G401 (cell line): Measurements from ENCODE around the gene TMEM232. TPM values are rescaled to one million over a fixed set of nuclear protein-coding genes. Genes with fewer than 3 reads are reported as not detected.
"Not testable (repeated sequence)": the region's sequence is repeated elsewhere in the genome, so short reads cannot be mapped to it uniquely, and the experiment has no call there.

Source experiments
- DNase-seq: peaks from one replicate; pipeline ENCODE4 v3.0.0-alpha.2; 2015; ENCODE audit warnings: low spot score
- in situ Hi-C: cut with HindIII; loops from 2 replicates; pipeline ENCODE4 v1.10.0; 2016; ENCODE audit warnings: low sequenced_read_pairs, mixed read lengths
- total RNA-seq: library from RNA; depleted of rRNA; stranded (reverse); fragments of >200 nt; shearing (Covaris generic); gene quantifications from 2 replicates; pipeline ENCODE4 v1.2.3, GENCODE V29; 2014

Gene TMEM232
- total RNA-seq, 1 experiment from 2014 or later, result 0.07 TPM

DNA sequence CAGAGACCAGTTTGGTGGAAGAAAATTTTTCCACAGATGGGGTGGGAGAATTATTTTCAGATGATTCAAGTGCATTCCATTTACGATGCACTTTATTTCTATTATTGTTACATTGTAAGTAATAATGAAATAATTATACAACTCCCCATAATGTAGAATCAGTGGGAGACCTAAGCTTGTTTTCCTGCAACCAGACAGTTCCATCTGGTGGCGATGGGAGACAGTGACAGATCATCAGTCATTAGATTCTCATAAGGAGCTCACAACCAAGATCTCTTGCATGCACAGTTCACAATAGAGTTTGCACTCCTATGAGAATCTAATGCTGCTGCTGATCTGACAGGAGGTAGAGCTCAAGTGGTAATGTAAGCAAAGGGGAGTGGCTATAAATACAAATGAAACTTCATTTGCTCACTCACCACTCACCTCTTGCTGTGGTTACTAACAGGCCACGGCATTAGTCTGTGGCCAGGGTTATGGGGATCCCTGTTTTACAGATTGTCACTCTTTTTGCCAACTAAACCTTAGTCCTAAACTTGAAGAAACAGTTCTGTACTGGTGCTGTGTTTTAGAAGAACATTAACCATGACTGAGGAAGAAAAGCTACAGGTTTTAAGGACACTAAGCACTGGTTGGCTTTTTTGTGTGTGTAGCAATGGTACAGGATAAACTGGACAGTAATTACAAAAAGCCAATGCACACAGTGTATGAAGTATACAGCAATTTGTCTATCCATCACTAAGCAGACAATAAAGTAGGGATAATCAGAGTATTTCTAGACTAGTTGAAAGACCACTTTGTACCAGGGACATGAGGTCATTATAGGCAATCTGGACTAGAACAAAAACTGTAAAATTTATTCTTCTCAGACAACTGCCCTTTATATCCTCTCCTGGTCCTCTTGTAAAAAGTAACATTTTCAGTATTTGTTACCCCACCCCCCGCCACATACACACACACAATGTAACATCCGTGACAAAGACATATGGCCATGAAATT, 9.9 kb downstream of the TMEM232 start:
- DNase-seq, result no peak
- in situ Hi-C loops, result no loop called here

GRCh38 chr5:110707260-110707844, 19.1 kb downstream of the TMEM232 start:
- in situ Hi-C loops, result no loop called here
- DNase-seq, result no peak

- in situ Hi-C loops, result no loop called here
- no peak for DNase-seq
Measured at GRCh38 chr5:110705349-110705748, 21.1 kb downstream of the TMEM232 start.

DNA sequence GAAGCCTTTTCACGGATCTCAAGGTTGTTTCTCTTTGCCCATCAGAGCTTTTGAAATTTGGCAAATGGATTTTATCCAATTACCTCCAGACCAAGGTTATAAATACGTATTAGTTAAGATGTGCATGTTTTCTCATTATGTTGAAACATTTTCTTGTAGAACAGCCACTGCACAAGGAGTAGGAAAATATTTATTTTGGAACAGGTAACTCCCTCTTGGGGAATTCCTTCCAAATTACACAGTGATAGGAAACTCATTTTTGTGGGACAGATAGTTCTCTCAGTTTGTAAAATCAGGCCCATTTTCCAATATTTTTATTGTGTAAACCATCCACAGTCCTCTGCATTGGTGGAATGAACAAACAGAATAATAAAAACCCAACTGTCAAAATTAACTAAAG, 23.0 kb downstream of the TMEM232 start:
- in situ Hi-C loops, result no loop called here

DNA sequence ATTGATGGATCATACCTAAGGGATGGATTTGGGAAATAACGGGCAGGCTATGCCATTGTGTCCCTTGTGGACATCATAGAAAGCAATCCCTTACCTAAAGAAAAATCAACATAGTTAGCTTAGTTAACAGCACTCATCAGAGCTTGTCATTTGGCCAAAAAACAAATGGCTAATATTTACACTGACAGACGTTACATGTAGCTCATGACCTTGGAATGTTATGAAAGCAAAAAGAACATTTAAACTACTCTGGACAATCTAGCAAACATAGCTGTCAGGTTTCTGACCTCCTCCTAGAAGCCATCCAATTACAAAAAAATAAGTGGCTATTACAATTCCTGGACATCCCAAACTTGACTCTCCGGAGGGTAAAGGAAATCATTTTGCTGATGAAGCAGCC, 23.8 kb downstream of the TMEM232 start:
- no peak for DNase-seq
- in situ Hi-C loops, result no loop called here

More for the DNA sequence above, 23.0 kb downstream of the TMEM232 start:
- DNase-seq, result no peak

DNA sequence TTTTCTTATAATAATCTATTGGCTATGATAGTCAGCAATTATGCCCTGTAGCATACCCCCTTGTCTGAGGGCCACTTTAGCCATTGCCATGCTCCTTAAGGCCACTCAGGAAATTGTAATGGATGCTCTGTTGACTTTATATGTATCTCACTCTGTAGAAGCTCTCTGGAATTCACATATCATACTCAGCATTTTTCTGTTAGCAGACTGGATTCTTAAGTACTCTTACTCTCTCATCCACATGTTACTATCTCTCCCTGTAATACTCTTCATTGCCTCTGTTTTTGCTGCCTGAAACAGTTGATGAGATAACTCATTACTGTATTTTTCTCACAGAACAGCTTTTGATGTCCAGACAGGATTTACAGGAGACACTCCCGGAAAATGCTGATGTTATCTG, 24.2 kb downstream of the TMEM232 start:
- in situ Hi-C loops, result no loop called here
- no peak for DNase-seq

GRCh38 chr5:110692669-110693068, 33.8 kb downstream of the TMEM232 start:
- in situ Hi-C loops, result not testable (repeated sequence)

GRCh38 chr5:110690587-110690986, 35.9 kb downstream of the TMEM232 start:
- DNase-seq, in situ Hi-C loops: not testable (repeated sequence)

More at GRCh38 chr5:110692669-110693068, 33.8 kb downstream of the TMEM232 start:
- not testable (repeated sequence) for DNase-seq

DNA sequence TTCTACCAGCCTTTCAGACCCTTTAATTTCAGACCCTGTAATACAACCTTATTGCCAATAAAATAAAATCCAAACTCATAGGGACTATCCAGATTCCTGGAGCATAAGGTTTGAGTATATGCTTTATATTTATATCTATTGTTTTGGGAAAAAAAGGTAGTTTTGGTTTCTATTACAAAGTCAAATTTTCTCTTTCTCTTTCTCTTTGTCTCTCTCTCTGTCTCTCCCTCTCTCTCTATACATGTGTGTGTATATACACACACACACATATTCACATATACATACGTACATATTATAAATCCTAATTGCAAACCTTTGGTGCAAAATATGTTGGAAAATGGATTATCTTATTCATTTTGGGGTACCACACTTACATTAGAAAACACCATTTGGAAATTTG, 39.0 kb downstream of the TMEM232 start:
- in situ Hi-C loops, result no loop called here
- DNase-seq, result no peak

DNA sequence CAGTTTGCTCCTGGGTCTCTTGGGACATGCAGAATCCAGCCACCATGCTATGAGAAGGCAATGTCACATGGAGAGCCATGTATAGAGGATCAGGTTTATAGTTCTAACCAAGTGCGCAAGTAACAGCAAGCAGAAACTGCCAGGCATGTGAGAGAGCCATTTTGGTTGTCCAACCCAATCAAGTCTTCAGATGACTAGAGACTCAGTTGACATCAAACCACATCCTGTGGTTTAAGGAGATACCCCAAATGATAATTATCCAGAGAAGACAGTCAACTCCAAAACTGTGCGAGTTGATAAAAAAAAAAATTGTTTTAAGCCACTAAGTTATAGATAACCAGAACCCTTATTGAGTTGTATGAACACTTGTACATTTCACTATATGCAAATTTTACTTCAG, 40.2 kb downstream of the TMEM232 start:
- in situ Hi-C loops, result no loop called here
- no peak for DNase-seq

DNA sequence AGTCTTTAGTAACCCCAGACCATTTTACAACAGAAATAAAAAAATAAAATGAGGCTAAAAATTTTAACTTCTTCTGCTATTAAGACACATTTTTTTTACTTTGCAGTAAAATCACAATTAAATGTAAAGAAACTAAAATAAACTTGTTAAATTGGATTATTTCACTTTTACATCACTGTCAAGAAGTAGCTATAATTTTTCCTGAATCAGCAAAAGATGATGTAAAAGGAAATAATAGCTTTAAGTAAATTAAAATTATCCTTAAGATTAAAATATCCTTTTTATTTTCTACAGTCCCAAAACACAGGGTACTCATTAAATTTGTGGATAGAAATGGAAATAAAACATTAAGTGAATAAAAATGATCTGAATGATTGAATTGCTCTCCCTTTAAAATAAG, 44.5 kb downstream of the TMEM232 start:
- in situ Hi-C loops, result no loop called here
- no peak for DNase-seq

- no peak for DNase-seq
Measured at GRCh38 chr5:110681109-110681508, 45.4 kb downstream of the TMEM232 start.

DNA sequence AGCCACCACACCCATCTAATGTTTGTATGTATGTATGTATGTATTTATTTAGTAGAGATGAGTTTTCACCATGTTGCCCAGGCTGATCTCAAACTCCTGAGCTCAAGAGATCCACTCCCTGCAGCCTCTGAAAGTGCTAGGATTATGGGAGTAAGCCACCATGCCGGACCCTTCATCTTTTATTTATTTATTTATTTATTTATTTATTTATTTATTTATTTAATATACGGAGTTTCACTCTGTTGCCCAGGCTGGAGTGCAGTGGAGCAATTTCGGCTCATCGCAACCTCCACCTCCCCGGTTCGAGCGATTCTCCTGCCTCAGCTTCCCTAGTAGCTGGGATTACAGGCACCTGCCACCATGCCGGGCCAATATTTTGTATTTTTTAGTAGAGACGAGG, 49.9 kb downstream of the TMEM232 start:
- in situ Hi-C loops, DNase-seq: not testable (repeated sequence)

More at GRCh38 chr5:110681109-110681508, 45.4 kb downstream of the TMEM232 start:
- in situ Hi-C loops, result no loop called here

GRCh38 chr5:110665184-110665726, 61.2 kb downstream of the TMEM232 start:
- DNase-seq, result no peak
- in situ Hi-C loops, result no loop called here

DNA sequence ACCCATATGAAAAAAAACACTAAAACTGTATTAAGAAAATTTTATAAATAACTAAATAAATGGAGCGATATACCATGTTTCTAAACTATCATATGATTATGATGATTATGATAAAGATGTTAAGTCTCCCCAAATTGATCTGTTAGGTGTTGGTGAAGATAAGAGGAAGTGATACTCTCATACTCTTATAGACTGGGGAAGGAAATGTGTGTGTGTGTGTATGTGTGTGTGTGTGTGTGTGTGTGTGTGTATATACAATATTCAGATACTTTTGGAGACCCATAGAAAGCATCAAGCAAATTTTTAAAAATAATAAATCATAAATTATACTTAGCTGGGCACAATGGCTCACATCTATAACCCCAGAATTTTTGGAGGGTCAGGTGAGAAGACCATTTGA, 62.9 kb downstream of the TMEM232 start:
- in situ Hi-C loops, result no loop called here
- no peak for DNase-seq

- in situ Hi-C loops, result no loop called here
- DNase-seq, result no peak
Measured at GRCh38 chr5:110658006-110658405, 68.5 kb downstream of the TMEM232 start.

DNA sequence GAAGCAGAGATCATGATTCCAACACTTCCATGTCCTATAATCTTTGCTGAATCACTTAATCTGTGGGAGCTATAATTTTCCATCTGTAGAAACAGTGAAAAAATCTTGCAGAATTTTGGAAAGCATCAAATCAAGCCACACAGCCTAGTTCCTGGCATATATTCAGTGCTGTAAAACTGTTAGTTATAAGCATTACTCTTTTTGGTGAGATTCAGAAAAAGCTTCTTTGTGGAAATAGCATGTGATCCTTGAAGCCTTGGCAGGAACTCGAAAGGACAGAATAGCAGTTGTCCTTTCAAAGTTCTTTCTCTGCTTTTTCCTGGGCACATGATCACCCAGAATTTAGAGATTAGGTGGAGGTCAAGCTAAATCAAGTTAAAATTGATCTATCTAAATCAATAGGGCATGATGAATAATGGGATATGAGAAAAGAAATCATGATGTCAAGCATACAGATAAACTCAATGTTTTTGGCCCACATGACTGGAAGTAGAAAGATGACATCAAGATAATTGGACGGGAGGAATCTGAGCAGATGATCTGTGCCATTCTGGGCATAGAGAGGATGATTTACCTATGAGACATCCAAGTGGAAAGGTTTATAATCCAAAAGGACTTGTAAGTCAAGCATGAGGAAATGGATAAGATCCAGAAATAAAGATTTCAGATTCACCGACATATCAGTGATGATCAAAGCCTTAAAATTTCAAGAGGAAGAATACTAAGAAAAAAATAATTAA, 73.1 kb downstream of the TMEM232 start:
- DNase-seq, result no peak
- in situ Hi-C loops, result no loop called here

- DNase-seq, result no peak
- in situ Hi-C loops, result no loop called here
Measured at GRCh38 chr5:110651507-110651906, 75.0 kb downstream of the TMEM232 start.

- no peak for DNase-seq
- in situ Hi-C loops, result no loop called here
Measured at GRCh38 chr5:110644357-110644756, 82.1 kb downstream of the TMEM232 start.
